H9 (cell line): ENCODE data around the gene ATRNL1. TPM values are rescaled to one million over a fixed set of nuclear protein-coding genes. Genes with fewer than 3 reads are reported as not detected.
A peak's percentile ranks its signal among the peaks of the same experiment; 100 is the strongest.

Source experiments
- DNase-seq: peaks from one replicate; pipeline ENCODE4 v3.0.0-alpha.2; 2017
- H2AFZ ChIP-seq: one replicate; pipeline ENCODE4 v1.6.1; 2013; ENCODE audit warnings: mild to moderate bottlenecking, low read length, control low read depth, moderate library complexity
- H2AK5ac ChIP-seq: 2 replicates; pipeline ENCODE4 v1.6.1; 2013; ENCODE audit warnings: low read length, control low read depth, mixed read lengths; ENCODE audit not compliant: insufficient read length
- H2BK120ac ChIP-seq: one replicate; pipeline ENCODE4 v1.6.1; 2013; ENCODE audit warnings: low read depth, mild to moderate bottlenecking, low read length, control low read depth, inconsistent platforms; ENCODE audit not compliant: poor library complexity, severe bottlenecking
- H2BK12ac ChIP-seq: 2 replicates; pipeline ENCODE4 v1.6.1; 2013; ENCODE audit warnings: low read length, control low read depth, mixed read lengths, low read depth; ENCODE audit not compliant: insufficient read length
- H2BK15ac ChIP-seq: 2 replicates; pipeline ENCODE4 v1.6.1; 2013; ENCODE audit warnings: low read depth, low read length, control low read depth
- H2BK20ac ChIP-seq: one replicate; pipeline ENCODE4 v1.6.1; 2013; ENCODE audit warnings: low read depth, mild to moderate bottlenecking, low read length, control low read depth, inconsistent platforms; ENCODE audit not compliant: poor library complexity, severe bottlenecking
- H2BK5ac ChIP-seq: 2 replicates; pipeline ENCODE4 v1.6.1; 2013; ENCODE audit warnings: low read length, control low read depth, mixed read lengths; ENCODE audit not compliant: insufficient read length
- H3K14ac ChIP-seq: 2 replicates; pipeline ENCODE4 v1.6.1; 2013; ENCODE audit warnings: low read length, control low read depth; ENCODE audit not compliant: insufficient read depth
- H3K18ac ChIP-seq: 2 replicates; pipeline ENCODE4 v1.6.1; 2013; ENCODE audit warnings: low read depth, mild to moderate bottlenecking, mixed read lengths, low read length, control low read depth; ENCODE audit not compliant: insufficient read length
- H3K23ac ChIP-seq: 2 replicates; pipeline ENCODE4 v1.6.1; 2013; ENCODE audit warnings: low read length, control low read depth, mixed read lengths, low read depth; ENCODE audit not compliant: insufficient read length
- H3K23me2 ChIP-seq: 2 replicates; pipeline ENCODE4 v1.6.1; 2013; ENCODE audit warnings: low read depth, mild to moderate bottlenecking, mixed read lengths, low read length, control low read depth; ENCODE audit not compliant: insufficient read length, poor library complexity, severe bottlenecking
- H3K27ac ChIP-seq: 2 replicates; pipeline ENCODE4 v1.5.1; 2013; ENCODE audit warnings: low read length, control low read depth, mixed read lengths, low read depth; ENCODE audit not compliant: insufficient read length
- H3K27me3 ChIP-seq: 2 replicates; pipeline ENCODE4 v1.6.1; 2013; ENCODE audit warnings: low read length, control low read depth, inconsistent platforms; ENCODE audit not compliant: insufficient read depth
- H3K4ac ChIP-seq: 2 replicates; pipeline ENCODE4 v1.6.1; 2013; ENCODE audit warnings: low read depth, mild to moderate bottlenecking, control low read depth, inconsistent platforms, low read length, moderate library complexity
- H3K4me1 ChIP-seq: 2 replicates; pipeline ENCODE4 v1.6.1; 2013; ENCODE audit warnings: low read length, control low read depth, inconsistent platforms; ENCODE audit not compliant: insufficient read depth
- H3K4me2 ChIP-seq: 2 replicates; pipeline ENCODE4 v1.6.1; 2013; ENCODE audit warnings: low read length, control low read depth, mixed read lengths; ENCODE audit not compliant: insufficient read length, insufficient read depth
- H3K56ac ChIP-seq: 2 replicates; pipeline ENCODE4 v1.6.1; 2013; ENCODE audit warnings: low read depth, mild to moderate bottlenecking, mixed read lengths, low read length, control low read depth; ENCODE audit not compliant: insufficient read length
- H3K79me1 ChIP-seq: 2 replicates; pipeline ENCODE4 v1.6.1; 2013; ENCODE audit warnings: low read depth, mild to moderate bottlenecking, moderate library complexity, low read length, control low read depth, inconsistent platforms; ENCODE audit not compliant: insufficient read depth, poor library complexity, severe bottlenecking
- H3K79me2 ChIP-seq: 2 replicates; pipeline ENCODE4 v1.6.1; 2013; ENCODE audit warnings: low read length, control low read depth, inconsistent platforms; ENCODE audit not compliant: insufficient read depth
- H3K9ac ChIP-seq: 2 replicates; pipeline ENCODE4 v1.6.1; 2013; ENCODE audit warnings: low read length, control low read depth, mixed read lengths; ENCODE audit not compliant: insufficient read length; ENCODE audit errors: extremely low read depth
- H3K9me3 ChIP-seq: one replicate; pipeline ENCODE4 v1.6.1; 2013; ENCODE audit warnings: low read depth, low read length, inconsistent platforms; ENCODE audit not compliant: control insufficient read depth
- H3T11ph ChIP-seq: one replicate; pipeline ENCODE4 v1.6.1; 2013; ENCODE audit warnings: mild to moderate bottlenecking, low read length, control low read depth, inconsistent platforms
- H4K20me1 ChIP-seq: one replicate; pipeline ENCODE4 v1.6.1; 2013; ENCODE audit not compliant: control insufficient read depth, insufficient read length, insufficient read depth
- H4K5ac ChIP-seq: 2 replicates; pipeline ENCODE4 v1.6.1; 2013; ENCODE audit warnings: low read depth, mild to moderate bottlenecking, mixed read lengths, low read length, control low read depth; ENCODE audit not compliant: insufficient read length
- H4K8ac ChIP-seq: replicated peaks from 2 replicates; pipeline ENCODE4 v1.6.1; 2013; ENCODE audit warnings: low read length, control low read depth, mixed read lengths, low read depth; ENCODE audit not compliant: insufficient read length
- H4K91ac ChIP-seq: 2 replicates; pipeline ENCODE4 v1.6.1; 2013; ENCODE audit warnings: low read depth, mild to moderate bottlenecking, moderate library complexity, mixed read lengths, low read length, control low read depth; ENCODE audit not compliant: insufficient read length
- H3K27ac Mint-ChIP-seq, 3 experiments: 2 replicates in 2 of 3; 3 replicates in 1 of 3; pipeline ENCODE4 v1.8.0; 2020 to 2021; ENCODE audit warnings: mixed read lengths in 3 of 3, mild to moderate bottlenecking in 1 of 3, moderate library complexity in 1 of 3
- H3K27me3 Mint-ChIP-seq: 2 replicates; pipeline ENCODE4 v1.8.0; 2021; ENCODE audit warnings: low read depth, mild to moderate bottlenecking, moderate library complexity, mixed read lengths
- H3K36me3 Mint-ChIP-seq, 3 experiments: 2 replicates in 2 of 3; 3 replicates in 1 of 3; pipeline ENCODE4 v1.8.0; 2020 to 2021; ENCODE audit warnings: low read depth in 3 of 3, mixed read lengths in 3 of 3; ENCODE audit not compliant: insufficient read depth in 1 of 3
- H3K4me1 Mint-ChIP-seq, 2 experiments: 2 replicates each; pipeline ENCODE4 v1.8.0; 2020; ENCODE audit warnings: mixed read lengths in 2 of 2
- H3K4me3 Mint-ChIP-seq, 2 experiments: 2 replicates in 1 of 2; 3 replicates in 1 of 2; pipeline ENCODE4 v1.8.0; 2020 to 2021; ENCODE audit warnings: mild to moderate bottlenecking in 2 of 2, mixed read lengths in 2 of 2, moderate library complexity in 1 of 2
- H3K9me3 Mint-ChIP-seq, 2 experiments: 2 replicates in 1 of 2; 3 replicates in 1 of 2; pipeline ENCODE4 v1.8.0; 2020; ENCODE audit warnings: mild to moderate bottlenecking in 2 of 2, mixed read lengths in 2 of 2, moderate library complexity in 1 of 2
- WGBS: extraction: QIAGEN DNeasy Blood & Tissue Kit; methylation state at CpG from one replicate; pipeline ENCODE4 v1.1.7; 2013; ENCODE audit warnings: missing lambda C conversion rate, low lambda C conversion rate, mixed read lengths; ENCODE audit not compliant: insufficient read length; ENCODE audit errors: extremely low coverage; 5-methylcytosine and 5-hydroxymethylcytosine counted together
- total RNA-seq: library from RNA; stranded (reverse); gene quantifications from 2 replicates; pipeline ENCODE4 v1.2.1, GENCODE V29; 2021
- TF ChIP-seq, protein P1 (sequence below): fragments of 200-600 bp; sonication (generic); conservative IDR thresholded peaks from 3 replicates; pipeline ENCODE4 v1.8.0; 2021; ENCODE audit warnings: antibody characterized with exemption, mild to moderate bottlenecking

Gene ATRNL1
- total RNA-seq, 1 experiment from 2014 or later, result 9.2 TPM

DNA sequence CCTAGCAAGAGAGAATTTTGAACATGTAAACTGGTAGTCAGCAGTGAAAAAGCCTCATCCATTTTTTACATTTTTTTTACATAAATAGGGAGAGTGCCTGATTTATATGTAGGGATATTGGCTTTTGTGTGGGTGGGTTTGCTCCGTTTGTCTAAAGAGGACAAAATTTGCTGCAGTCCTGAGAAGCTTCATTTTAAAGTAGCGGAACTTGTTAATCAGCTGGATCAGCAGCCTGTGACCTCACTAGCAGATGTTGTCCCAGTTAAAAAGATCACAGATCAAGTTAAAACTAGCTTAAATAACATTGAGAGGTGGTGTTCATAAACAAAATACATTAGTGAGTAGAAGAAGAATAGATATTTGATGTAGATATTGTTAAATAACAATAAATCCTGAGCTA, 2.6 kb downstream of the ATRNL1 start:
- Histone ChIP-seq H3K56ac (no peak overlapping the region), H2AFZ (no peak overlapping the region), H2BK20ac (no peak overlapping the region), H2BK12ac (no peak overlapping the region), H3K27me3 (peaks cover 4% of the 10 kb centered on the region; the same call in 1 of the 2 replicates), H4K8ac (no peak overlapping the region), H3K23me2 (peaks cover 10% of the 10 kb centered on the region), H3K9me3 (no peaks in the 10 kb centered on the region), H3K4me2 (no peak overlapping the region), H3K18ac (no peak overlapping the region), H2BK5ac (no peak overlapping the region), H3K4me1 (peaks cover 3% of the 10 kb centered on the region; the same call in 1 of the 2 replicates), H2BK120ac (no peak overlapping the region), H3K14ac (no peak overlapping the region), H4K20me1 (no peaks in the 10 kb centered on the region), H3K79me1 (no peaks in the 10 kb centered on the region), H4K91ac (no peak overlapping the region), H3K4ac (no peak overlapping the region), H2AK5ac (no peak overlapping the region), H3T11ph (no peak overlapping the region), H4K5ac (no peak overlapping the region), H3K9ac (no peak overlapping the region), H3K27ac (no peak overlapping the region), H3K79me2 (no peaks in the 10 kb centered on the region; the same call in 1 of the 2 replicates), H2BK15ac (no peak overlapping the region), H3K23ac (no peak overlapping the region)
- TF ChIP-seq, protein P1, sequence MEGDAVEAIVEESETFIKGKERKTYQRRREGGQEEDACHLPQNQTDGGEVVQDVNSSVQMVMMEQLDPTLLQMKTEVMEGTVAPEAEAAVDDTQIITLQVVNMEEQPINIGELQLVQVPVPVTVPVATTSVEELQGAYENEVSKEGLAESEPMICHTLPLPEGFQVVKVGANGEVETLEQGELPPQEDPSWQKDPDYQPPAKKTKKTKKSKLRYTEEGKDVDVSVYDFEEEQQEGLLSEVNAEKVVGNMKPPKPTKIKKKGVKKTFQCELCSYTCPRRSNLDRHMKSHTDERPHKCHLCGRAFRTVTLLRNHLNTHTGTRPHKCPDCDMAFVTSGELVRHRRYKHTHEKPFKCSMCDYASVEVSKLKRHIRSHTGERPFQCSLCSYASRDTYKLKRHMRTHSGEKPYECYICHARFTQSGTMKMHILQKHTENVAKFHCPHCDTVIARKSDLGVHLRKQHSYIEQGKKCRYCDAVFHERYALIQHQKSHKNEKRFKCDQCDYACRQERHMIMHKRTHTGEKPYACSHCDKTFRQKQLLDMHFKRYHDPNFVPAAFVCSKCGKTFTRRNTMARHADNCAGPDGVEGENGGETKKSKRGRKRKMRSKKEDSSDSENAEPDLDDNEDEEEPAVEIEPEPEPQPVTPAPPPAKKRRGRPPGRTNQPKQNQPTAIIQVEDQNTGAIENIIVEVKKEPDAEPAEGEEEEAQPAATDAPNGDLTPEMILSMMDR, result no peak
- Mint-ChIP-seq H3K27ac (no peak overlapping the region), H3K36me3 (peaks cover 0 to 1% (median under 1%) of the 10 kb centered on the region in 3 experiments; a peak in 2 of 7 replicates), H3K9me3 (peaks cover under 1% of the 10 kb centered on the region in 2 experiments; a peak in 2 of 5 replicates), H3K4me1 (peaks cover 33 to 34% of the 10 kb centered on the region in 2 experiments), H3K4me3 (0 out of 5 replicates have a peak overlapping the region, but pooled peaks of 1 of the 2 experiments have one; percentile 21), H3K27me3 (peaks cover 30% of the 10 kb centered on the region)
- WGBS, result no CpG with 5 or more reads among the region's 2 CpGs
- no peak for DNase-seq
